ENCODE data around the gene CD22.
"Not testable (repeated sequence)": the region's sequence is repeated elsewhere in the genome, so short reads cannot be mapped to it uniquely, and the experiment has no call there.

CD22 gene

GRCh38 chr19:35370722-35371121, 41.7 kb downstream of the CD22 start, which contains the start of gene GPR42:
Gene GPR42 (plus strand): TSS chr19:35371068. CDS start chr19:35371360, 292 bp downstream.
- TF ChIP-seq, protein P1, sequence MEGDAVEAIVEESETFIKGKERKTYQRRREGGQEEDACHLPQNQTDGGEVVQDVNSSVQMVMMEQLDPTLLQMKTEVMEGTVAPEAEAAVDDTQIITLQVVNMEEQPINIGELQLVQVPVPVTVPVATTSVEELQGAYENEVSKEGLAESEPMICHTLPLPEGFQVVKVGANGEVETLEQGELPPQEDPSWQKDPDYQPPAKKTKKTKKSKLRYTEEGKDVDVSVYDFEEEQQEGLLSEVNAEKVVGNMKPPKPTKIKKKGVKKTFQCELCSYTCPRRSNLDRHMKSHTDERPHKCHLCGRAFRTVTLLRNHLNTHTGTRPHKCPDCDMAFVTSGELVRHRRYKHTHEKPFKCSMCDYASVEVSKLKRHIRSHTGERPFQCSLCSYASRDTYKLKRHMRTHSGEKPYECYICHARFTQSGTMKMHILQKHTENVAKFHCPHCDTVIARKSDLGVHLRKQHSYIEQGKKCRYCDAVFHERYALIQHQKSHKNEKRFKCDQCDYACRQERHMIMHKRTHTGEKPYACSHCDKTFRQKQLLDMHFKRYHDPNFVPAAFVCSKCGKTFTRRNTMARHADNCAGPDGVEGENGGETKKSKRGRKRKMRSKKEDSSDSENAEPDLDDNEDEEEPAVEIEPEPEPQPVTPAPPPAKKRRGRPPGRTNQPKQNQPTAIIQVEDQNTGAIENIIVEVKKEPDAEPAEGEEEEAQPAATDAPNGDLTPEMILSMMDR (conservative IDR thresholded peaks at IDR 0.05), result no peak
- no peak within 1 kb of the TSS for H3K27ac ChIP-seq

- TF ChIP-seq, protein P1 (conservative IDR thresholded peaks at IDR 0.05), result no peak
- no peak overlapping the region for H3K27ac ChIP-seq
Measured at GRCh38 chr19:35373492-35373891, 44.5 kb downstream of the CD22 start.

DNA sequence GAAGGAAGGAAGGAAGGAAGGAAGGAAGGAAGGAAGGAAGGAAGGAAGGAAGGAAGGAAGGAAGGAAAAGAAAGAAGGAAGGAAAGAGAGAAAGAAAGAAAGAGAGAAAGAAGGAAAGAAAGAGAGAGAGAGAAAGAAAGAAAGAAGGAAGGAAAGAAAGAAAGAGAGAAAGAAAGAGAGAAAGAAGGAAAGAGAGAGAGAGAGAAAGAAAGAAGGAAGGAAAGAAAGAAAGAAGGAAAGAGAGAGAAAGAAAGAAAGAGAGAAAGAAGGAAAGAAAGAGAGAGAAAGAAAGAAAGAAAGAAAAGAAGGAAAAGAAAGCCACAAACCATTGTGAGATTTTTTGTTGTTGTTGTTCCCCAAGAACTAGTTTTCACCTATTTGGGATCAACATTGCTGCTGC, 45.0 kb downstream of the CD22 start:
- not testable (repeated sequence) for H3K27ac ChIP-seq

- TF ChIP-seq, protein P1 (conservative IDR thresholded peaks at IDR 0.05), result no peak
- H3K27ac ChIP-seq, result no peak overlapping the region
Measured at GRCh38 chr19:35375505-35376307, 46.7 kb downstream of the CD22 start.

- no peak overlapping the region for H3K27ac ChIP-seq
- TF ChIP-seq, protein P1 (conservative IDR thresholded peaks at IDR 0.05), result no peak
Measured at GRCh38 chr19:35377656-35378055, 48.7 kb downstream of the CD22 start.

DNA sequence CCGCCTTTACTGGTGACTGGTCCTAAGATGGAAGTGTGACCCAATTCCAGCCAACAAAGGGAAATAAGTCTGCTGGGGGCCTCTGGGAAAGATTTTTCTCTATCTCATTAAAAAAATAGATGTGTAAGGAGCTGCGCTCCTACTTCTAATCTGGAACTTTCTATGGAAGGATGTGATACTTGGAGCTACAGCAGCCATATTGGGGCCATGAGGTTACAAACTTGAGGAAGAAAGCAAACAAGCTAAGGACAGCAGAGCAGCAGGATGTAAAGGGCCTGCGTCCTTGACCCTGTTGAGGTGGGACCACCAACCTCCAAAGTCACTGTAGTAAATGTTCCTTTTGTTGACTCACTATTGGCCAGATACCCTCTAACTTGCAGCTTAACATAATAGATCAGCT, 49.4 kb downstream of the CD22 start:
- H3K27ac ChIP-seq, result no peak overlapping the region
- TF ChIP-seq, protein P1 (conservative IDR thresholded peaks at IDR 0.05), result no peak

DNA sequence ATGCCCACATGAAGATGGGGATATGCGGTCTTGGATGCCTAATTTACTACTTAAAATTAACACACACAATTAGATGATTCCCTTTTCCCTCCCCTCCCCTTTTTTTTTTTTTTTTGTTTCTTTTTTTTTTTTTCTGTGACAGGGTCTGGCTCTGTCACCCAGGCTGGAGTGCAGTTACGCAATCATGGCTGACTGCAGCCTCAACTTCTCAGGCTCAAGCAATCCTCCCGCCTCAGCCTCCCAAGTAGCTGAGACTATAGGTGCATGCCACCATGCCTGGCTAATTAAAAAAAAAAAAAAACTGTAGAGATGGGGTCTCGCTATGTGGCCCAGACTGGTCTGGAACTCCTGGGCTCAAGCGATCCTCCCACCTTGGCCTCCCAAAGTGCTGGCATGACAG, 50.6 kb downstream of the CD22 start:
- H3K27ac ChIP-seq, result peak overlapping the region; percentile 63

DNA sequence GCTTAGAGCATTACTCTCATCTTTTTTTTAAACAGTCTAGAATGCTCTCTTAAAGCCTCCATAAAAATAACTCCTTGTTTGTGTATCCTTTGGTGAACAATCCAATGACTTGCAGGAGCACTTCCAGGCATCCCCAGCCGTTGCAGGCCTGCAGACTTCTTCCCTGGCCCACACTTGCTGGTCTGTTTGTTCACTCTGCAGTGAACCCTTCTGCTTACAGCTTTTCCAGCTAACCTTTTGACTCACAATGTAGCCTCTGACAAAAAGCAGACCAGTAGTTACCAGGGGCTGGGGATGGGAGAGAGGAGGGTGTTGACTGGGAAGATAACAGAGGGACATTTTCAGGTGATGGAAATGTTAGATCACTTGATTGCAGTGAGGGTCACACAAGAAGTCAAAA, 51.0 kb downstream of the CD22 start:
- TF ChIP-seq, protein P1 (conservative IDR thresholded peaks at IDR 0.05), result no peak
- peak overlapping the region; percentile 63 for H3K27ac ChIP-seq
